Stomach (tissue), 9 donors: ENCODE results near the gene TBK1. TPM values are rescaled to one million over a fixed set of nuclear protein-coding genes. Genes with fewer than 3 reads are reported as not detected.
A peak's percentile ranks its signal among the peaks of the same experiment; 100 is the strongest.
"Not testable (repeated sequence)": the region's sequence is repeated elsewhere in the genome, so short reads cannot be mapped to it uniquely, and the experiment has no call there.

Experiments
- DNase-seq, 2 donors: peaks; one replicate each; pipeline versions ENCODE4 v3.0.0 to v3.0.0-alpha.2; 2013 to 2019
- H3K27ac ChIP-seq, 5 donors: fragments of 200-600 bp in 4 of 5; sonication (generic) in 4 of 5; one replicate each; pipeline ENCODE4 v1.5.1; 2013 to 2019; ENCODE audit warnings: mild to moderate bottlenecking in 1 of 5, moderate library complexity in 1 of 5
- H3K27me3 ChIP-seq, 3 donors: fragments of 200-600 bp; sonication (generic); one replicate each; pipeline ENCODE4 v1.5.1; 2017 to 2019; ENCODE audit warnings: mixed run types in 1 of 3
- H3K36me3 ChIP-seq, 4 donors: fragments of 200-600 bp; sonication (generic); 1 replicate in 3 of 4; 2 replicates in 1 of 4; pipeline ENCODE4 v1.5.1; 2016 to 2019
- H3K4me1 ChIP-seq, 4 donors: fragments of 200-600 bp; sonication (generic); one replicate each; pipeline ENCODE4 v1.5.1; 2016 to 2019
- H3K4me3 ChIP-seq, 4 donors: fragments of 200-600 bp; sonication (generic) in 3 of 4; one replicate each; pipeline ENCODE4 v1.5.1; 2016 to 2019; ENCODE audit warnings: mild to moderate bottlenecking in 1 of 4
- H3K9me3 ChIP-seq, 4 donors: fragments of 200-600 bp; sonication (generic); one replicate each; pipeline ENCODE4 v1.5.1; 2016 to 2019
- EP300 ChIP-seq: sonication (generic); formaldehyde crosslinking; IDR thresholded peaks from one replicate; pipeline ENCODE4 v1.6.1; 2017; ENCODE audit warnings: antibody characterized with exemption
- POLR2A ChIP-seq, 4 donors: fragments of 450-650 bp; IDR thresholded peaks; one replicate each; pipeline ENCODE4 v1.6.1; 2016; ENCODE audit warnings: antibody characterized with exemption in 4 of 4, control low read depth in 2 of 4, mild to moderate bottlenecking in 1 of 4, moderate library complexity in 1 of 4
- POLR2AphosphoS5 ChIP-seq, 3 donors: sonication (generic); formaldehyde crosslinking; IDR thresholded peaks; one replicate each; pipeline ENCODE4 v1.6.1; 2016; ENCODE audit warnings: antibody characterized with exemption in 3 of 3
- WGBS, 5 donors: extraction: QIAGEN DNeasy Blood & Tissue Kit in 3 of 5; methylation state at CpG; one replicate each; pipeline versions ENCODE4 v1.1.5 to v1.1.7; 2013 to 2018; 5-methylcytosine and 5-hydroxymethylcytosine counted together
- intact Hi-C: fragments of 100-400 bp; cut with DNase I; formaldehyde crosslinking; loops from one replicate; pipeline ENCODE4 v1.15.1; 2023; ENCODE audit warnings: low total_unique reads
- polyA plus RNA-seq, 3 donors: library from polyadenylated mRNA; stranded (reverse); fragments of 200-250 nt; gene quantifications; one replicate each; pipeline ENCODE4 v1.2.3, GENCODE V29; 2013
- total RNA-seq, 5 donors: library from RNA; depleted of rRNA; stranded (reverse); fragments of >200 nt; gene quantifications; one replicate each; pipeline versions ENCODE4 v1.1.0 to v1.2.3, GENCODE V29; 2014 to 2016
- TF ChIP-seq, protein P1 (sequence below), 7 experiments: fragments of 450-650 bp in 4 of 7; fragments of 200-600 bp in 3 of 7; sonication (generic) in 3 of 7; IDR thresholded peaks; one replicate each; pipeline ENCODE4 v1.5.1; 2016 to 2019; ENCODE audit warnings: antibody characterized with exemption in 7 of 7, control low read depth in 2 of 7, mild to moderate bottlenecking in 1 of 7
- donor health status: healthy with polysubstance abuse.
- donor health status: Bipolar disorder and iron deficiency.
- donor health status: healthy.

The TBK1 gene
- total and polyA plus RNA-seq, 8 donors: 1.4 to 45.5 (median 12.4) TPM

GRCh38 chr12:64531665-64532334 lies 79.9 kb downstream of the TBK1 start:
- DNase-seq: no peak
- WGBS, 5 donors: 68 to 71% (median 71%) methylated on average over 10 of the region's 10 CpGs
- no peak overlapping the region for H3K27ac ChIP-seq
- H3K27me3 ChIP-seq: no peaks in the 10 kb centered on the region
- H3K4me1 ChIP-seq: no peaks in the 10 kb centered on the region
- H3K9me3 ChIP-seq: no peaks in the 10 kb centered on the region
- no peak overlapping the region for H3K4me3 ChIP-seq
- H3K36me3 ChIP-seq: no peaks in the 10 kb centered on the region
- intact Hi-C loops: no loop called here
- no peak for TF ChIP-seq EP300

DNA sequence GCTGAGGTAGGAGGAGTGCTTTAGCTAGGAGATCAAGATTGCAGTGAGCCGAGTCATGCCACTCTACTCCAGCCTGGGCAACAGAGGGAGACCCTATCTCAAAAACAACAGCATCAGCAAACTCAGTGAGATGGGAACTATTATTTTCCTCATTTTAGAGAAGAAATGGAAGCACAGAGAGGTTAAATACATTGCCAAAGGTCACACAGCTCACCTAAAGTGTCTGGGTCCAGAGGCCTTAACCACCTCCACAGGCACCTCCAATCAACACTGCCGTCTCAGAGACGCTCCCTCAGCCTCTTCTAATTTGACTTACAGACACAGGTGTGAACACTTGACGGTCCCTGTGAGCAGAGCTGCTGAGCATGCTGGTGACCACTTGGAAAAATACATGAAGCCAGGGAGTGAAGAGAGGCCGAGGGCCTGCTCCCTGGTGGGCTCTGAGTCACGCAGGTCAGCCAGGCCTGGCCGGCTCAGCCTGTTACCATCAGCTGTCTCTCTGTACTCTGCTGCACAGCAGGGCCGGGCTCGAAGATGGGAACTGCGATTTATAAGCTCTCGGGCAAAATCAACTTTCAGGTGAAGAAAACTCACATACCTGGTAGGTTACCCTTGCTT lies 80.9 kb downstream of the TBK1 start:
- H3K4me1 ChIP-seq: no peaks in the 10 kb centered on the region
- TF ChIP-seq, protein P1, sequence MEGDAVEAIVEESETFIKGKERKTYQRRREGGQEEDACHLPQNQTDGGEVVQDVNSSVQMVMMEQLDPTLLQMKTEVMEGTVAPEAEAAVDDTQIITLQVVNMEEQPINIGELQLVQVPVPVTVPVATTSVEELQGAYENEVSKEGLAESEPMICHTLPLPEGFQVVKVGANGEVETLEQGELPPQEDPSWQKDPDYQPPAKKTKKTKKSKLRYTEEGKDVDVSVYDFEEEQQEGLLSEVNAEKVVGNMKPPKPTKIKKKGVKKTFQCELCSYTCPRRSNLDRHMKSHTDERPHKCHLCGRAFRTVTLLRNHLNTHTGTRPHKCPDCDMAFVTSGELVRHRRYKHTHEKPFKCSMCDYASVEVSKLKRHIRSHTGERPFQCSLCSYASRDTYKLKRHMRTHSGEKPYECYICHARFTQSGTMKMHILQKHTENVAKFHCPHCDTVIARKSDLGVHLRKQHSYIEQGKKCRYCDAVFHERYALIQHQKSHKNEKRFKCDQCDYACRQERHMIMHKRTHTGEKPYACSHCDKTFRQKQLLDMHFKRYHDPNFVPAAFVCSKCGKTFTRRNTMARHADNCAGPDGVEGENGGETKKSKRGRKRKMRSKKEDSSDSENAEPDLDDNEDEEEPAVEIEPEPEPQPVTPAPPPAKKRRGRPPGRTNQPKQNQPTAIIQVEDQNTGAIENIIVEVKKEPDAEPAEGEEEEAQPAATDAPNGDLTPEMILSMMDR (IDR thresholded peaks at IDR 0.05): no peak
- TF ChIP-seq EP300: no peak
- no peak for TF ChIP-seq POLR2A (IDR thresholded peaks at IDR 0.05)
- TF ChIP-seq POLR2AphosphoS5 (IDR thresholded peaks at IDR 0.05): no peak
- H3K27ac ChIP-seq: no peak overlapping the region
- no peak for DNase-seq
- no peaks in the 10 kb centered on the region for H3K27me3 ChIP-seq
- H3K9me3 ChIP-seq: no peaks in the 10 kb centered on the region
- no peaks in the 10 kb centered on the region for H3K36me3 ChIP-seq
- intact Hi-C loops: no loop called here
- no peak overlapping the region for H3K4me3 ChIP-seq
- WGBS, 5 donors: 92 to 100% (median 95%) methylated on average over 9 to 11 of the region's 11 CpGs

- intact Hi-C loops: no loop called here
- Histone ChIP-seq H3K36me3 (no peaks in the 10 kb centered on the region), H3K9me3 (no peaks in the 10 kb centered on the region), H3K4me1 (no peaks in the 10 kb centered on the region), H3K4me3 (no peak overlapping the region), H3K27ac (no peak overlapping the region), H3K27me3 (no peaks in the 10 kb centered on the region)
- TF ChIP-seq EP300 (no peak), POLR2A (IDR thresholded peaks at IDR 0.05) (no peak), POLR2AphosphoS5 (IDR thresholded peaks at IDR 0.05) (no peak)
- TF ChIP-seq, protein P1 (IDR thresholded peaks at IDR 0.05): no peak
- no peak for DNase-seq
- WGBS, 5 donors: 80 to 83% (median 83%) methylated on average over 6 of the region's 6 CpGs
Observed at GRCh38 chr12:64534672-64535199, 82.8 kb downstream of the TBK1 start.

DNA sequence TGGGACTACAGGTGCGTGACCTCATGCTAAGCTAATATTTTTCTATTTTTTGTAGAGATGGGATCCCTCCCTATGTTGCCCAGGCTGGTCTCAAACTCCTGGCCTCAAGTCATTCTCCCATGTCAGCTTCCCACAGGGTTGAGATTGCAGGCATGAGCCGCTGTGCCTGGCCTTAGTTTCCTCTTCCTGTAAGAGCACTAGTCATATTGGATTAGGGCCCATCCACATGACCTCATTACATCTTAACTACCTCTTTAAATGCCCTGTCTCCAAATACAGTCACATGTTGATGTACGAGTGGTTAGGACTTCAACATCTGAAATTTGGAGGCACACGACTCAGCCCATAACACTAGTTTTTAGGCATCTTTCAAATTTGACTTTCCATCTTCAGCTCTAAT lies 86.2 kb downstream of the TBK1 start:
- WGBS, 5 donors: 66 to 92% (median 84%) methylated on average over 4 of the region's 4 CpGs
- Histone ChIP-seq H3K9me3 (no peaks in the 10 kb centered on the region), H3K27me3 (peaks cover 0 to 6% (median 0%) of the 10 kb centered on the region in 3 donors), H3K4me3 (no peak overlapping the region), H3K36me3 (no peaks in the 10 kb centered on the region), H3K27ac (no peak overlapping the region), H3K4me1 (no peaks in the 10 kb centered on the region)
- TF ChIP-seq POLR2A (IDR thresholded peaks at IDR 0.05): no peak
- no peak for TF ChIP-seq POLR2AphosphoS5 (IDR thresholded peaks at IDR 0.05)
- no peak for TF ChIP-seq EP300
- TF ChIP-seq, protein P1 (IDR thresholded peaks at IDR 0.05): no peak
- no peak for DNase-seq
- intact Hi-C loops: no loop called here

GRCh38 chr12:64542409-64543047 lies 90.6 kb downstream of the TBK1 start:
- H3K27ac ChIP-seq, H3K4me1 ChIP-seq, H3K36me3 ChIP-seq, intact Hi-C loops, DNase-seq, H3K27me3 ChIP-seq, H3K9me3 ChIP-seq: not testable (repeated sequence)
- peak overlapping the region in 2 of 4 donors; percentile 1 to 37 for H3K4me3 ChIP-seq
- WGBS, 5 donors: 75 to 93% (median 81%) methylated on average over 6 to 23 of the region's 24 CpGs
